Activated B cell treated with CpG ODN at 0.5 μM for 24 hours (primary cell): Measurements from ENCODE around the gene LAMA4. TPM values are rescaled to one million over a fixed set of nuclear protein-coding genes. Genes with fewer than 3 reads are reported as not detected.

Experiments used
- ATAC-seq: fragments of 200-7000 bp; cut with Tn5 transposase; one replicate; pipeline ENCODE4 v1.10.0; 2021; ENCODE audit warnings: low read depth, mild to moderate bottlenecking, moderate library complexity
- CTCF ChIA-PET: fragments of 350-600 bp; sonication (Branson Sonifier 250); formaldehyde crosslinking; loops from one replicate; lab custom pipeline; 2021; ENCODE audit warnings: antibody characterized with exemption; lab: Charles Lee
- POLR2A ChIA-PET: fragments of 350-600 bp; sonication (Branson Sonifier 250); formaldehyde crosslinking; loops from one replicate; lab custom pipeline; 2021; ENCODE audit warnings: antibody characterized with exemption; lab: Charles Lee
- DNase-seq: peaks from one replicate; pipeline ENCODE4 v3.0.0; 2022
- H3K27ac Mint-ChIP-seq: one replicate; pipeline ENCODE4 v1.8.0; 2020; ENCODE audit warnings: mixed read lengths
- H3K27me3 Mint-ChIP-seq: one replicate; pipeline ENCODE4 v1.8.0; 2021; ENCODE audit warnings: mixed read lengths
- H3K36me3 Mint-ChIP-seq: one replicate; pipeline ENCODE4 v1.8.0; 2021; ENCODE audit warnings: low read depth, mixed read lengths
- H3K4me1 Mint-ChIP-seq: one replicate; pipeline ENCODE4 v1.8.0; 2021; ENCODE audit warnings: mixed read lengths
- H3K4me3 Mint-ChIP-seq: one replicate; pipeline ENCODE4 v1.8.0; 2020; ENCODE audit warnings: mild to moderate bottlenecking, mixed read lengths
- H3K9me3 Mint-ChIP-seq: one replicate; pipeline ENCODE4 v1.8.0; 2020; ENCODE audit warnings: mixed read lengths
- intact Hi-C: fragments of 100-400 bp; cut with micrococcal nuclease; formaldehyde crosslinking; loops from one replicate; pipeline ENCODE4 v1.15.1; 2024
- total RNA-seq: library from RNA; stranded (reverse); gene quantifications from 2 replicates; pipeline ENCODE4 v1.2.3, GENCODE V29; 2022
- TF ChIP-seq, protein P1 (sequence below): fragments of 200-600 bp; IDR thresholded peaks from one replicate; pipeline ENCODE4 v1.8.0; 2022; ENCODE audit warnings: antibody characterized with exemption, mild to moderate bottlenecking

LAMA4 gene
- total RNA-seq, 1 donor from 2014 or later = not detected

DNA sequence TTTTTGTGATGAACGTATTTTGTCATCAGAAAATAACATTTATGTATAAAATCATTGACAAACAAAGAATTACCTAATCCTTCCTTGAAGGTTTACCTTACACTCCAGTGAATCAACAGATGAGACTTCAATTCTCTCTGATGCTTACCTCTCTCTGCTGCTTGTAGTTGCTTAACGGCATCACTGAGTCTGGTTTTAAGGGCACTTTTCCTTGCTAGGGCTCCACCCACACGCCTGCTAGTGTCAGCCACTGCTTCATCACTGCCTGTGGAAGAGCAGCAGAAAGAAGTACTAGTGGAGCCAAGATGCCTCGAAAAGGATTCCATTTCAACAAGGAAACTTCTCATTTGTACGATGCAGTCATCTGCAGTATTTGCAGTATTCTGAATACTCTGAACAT is 104.0 kb downstream of the LAMA4 start:
- DNase-seq (no peak), ATAC-seq (no peak)
- TF ChIP-seq, protein P1, sequence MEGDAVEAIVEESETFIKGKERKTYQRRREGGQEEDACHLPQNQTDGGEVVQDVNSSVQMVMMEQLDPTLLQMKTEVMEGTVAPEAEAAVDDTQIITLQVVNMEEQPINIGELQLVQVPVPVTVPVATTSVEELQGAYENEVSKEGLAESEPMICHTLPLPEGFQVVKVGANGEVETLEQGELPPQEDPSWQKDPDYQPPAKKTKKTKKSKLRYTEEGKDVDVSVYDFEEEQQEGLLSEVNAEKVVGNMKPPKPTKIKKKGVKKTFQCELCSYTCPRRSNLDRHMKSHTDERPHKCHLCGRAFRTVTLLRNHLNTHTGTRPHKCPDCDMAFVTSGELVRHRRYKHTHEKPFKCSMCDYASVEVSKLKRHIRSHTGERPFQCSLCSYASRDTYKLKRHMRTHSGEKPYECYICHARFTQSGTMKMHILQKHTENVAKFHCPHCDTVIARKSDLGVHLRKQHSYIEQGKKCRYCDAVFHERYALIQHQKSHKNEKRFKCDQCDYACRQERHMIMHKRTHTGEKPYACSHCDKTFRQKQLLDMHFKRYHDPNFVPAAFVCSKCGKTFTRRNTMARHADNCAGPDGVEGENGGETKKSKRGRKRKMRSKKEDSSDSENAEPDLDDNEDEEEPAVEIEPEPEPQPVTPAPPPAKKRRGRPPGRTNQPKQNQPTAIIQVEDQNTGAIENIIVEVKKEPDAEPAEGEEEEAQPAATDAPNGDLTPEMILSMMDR = no peak
- H3K27me3 Mint-ChIP-seq = peaks cover 1% of the 10 kb centered on the region
- no peak overlapping the region for H3K4me3 Mint-ChIP-seq
- ChIA-PET POLR2A (no interaction called here), CTCF (no interaction called here)
- H3K36me3 Mint-ChIP-seq = no peaks in the 10 kb centered on the region
- no peaks in the 10 kb centered on the region for H3K9me3 Mint-ChIP-seq
- intact Hi-C loops = no loop called here
- H3K27ac Mint-ChIP-seq = no peak overlapping the region
- peaks cover 8% of the 10 kb centered on the region for H3K4me1 Mint-ChIP-seq

DNA sequence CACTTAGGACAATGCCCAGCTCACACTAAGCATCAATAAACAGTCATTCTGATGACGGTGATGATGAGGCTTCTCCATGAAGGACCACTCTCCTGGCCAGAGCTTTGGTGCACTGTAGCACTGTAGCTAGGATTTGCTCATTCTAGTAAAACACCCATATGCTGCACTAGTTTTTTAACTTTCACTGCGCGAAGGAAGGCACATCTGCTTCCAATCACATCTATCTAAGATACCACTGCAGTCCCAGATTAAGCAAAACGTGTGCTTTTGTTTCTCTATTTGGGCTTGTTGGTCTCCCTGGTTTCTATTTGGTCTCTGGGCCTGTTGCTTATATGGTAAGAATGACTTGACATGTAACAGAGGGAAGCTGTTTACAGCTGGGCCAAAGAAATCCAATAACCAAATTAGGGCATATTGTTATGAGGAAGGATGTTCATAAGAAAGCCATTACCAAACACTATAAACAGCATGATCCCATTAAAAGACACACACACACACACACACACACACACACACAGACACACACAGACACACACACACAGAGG is 104.6 kb downstream of the LAMA4 start:
- peaks cover 1% of the 10 kb centered on the region for H3K27me3 Mint-ChIP-seq
- H3K9me3 Mint-ChIP-seq = no peaks in the 10 kb centered on the region
- ChIA-PET CTCF (no interaction called here), POLR2A (no interaction called here)
- no peaks in the 10 kb centered on the region for H3K36me3 Mint-ChIP-seq
- intact Hi-C loops = no loop called here
- DNase-seq (no peak), ATAC-seq (no peak)
- TF ChIP-seq, protein P1 = no peak
- H3K27ac Mint-ChIP-seq = no peak overlapping the region
- no peak overlapping the region for H3K4me3 Mint-ChIP-seq
- H3K4me1 Mint-ChIP-seq = peaks cover 8% of the 10 kb centered on the region

DNA sequence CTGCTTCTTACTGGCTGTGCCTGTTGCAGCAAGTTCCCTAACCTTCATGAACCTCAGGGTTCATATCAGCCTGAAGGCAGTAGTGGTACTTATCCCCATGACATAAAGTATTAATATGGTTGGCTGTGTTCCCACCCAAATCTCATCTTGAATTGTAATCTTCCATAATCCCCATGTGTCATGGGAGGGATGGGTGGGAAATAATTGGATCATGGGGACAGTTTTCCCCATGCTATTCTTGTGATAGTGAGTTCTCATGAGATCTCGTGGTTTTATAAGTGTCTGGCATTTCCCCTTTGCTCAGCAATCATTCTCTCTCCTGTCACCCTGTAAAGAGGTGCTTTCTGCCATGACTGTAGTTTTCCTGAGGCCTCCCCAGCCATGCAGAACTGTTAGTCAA is 105.1 kb downstream of the LAMA4 start:
- ChIA-PET POLR2A (no interaction called here), CTCF (no interaction called here)
- Mint-ChIP-seq H3K27ac (no peak overlapping the region), H3K4me3 (no peak overlapping the region), H3K27me3 (peaks cover 1% of the 10 kb centered on the region), H3K36me3 (no peaks in the 10 kb centered on the region), H3K4me1 (peaks cover 8% of the 10 kb centered on the region), H3K9me3 (no peaks in the 10 kb centered on the region)
- ATAC-seq (no peak), DNase-seq (no peak)
- TF ChIP-seq, protein P1 = no peak
- intact Hi-C loops = no loop called here

DNA sequence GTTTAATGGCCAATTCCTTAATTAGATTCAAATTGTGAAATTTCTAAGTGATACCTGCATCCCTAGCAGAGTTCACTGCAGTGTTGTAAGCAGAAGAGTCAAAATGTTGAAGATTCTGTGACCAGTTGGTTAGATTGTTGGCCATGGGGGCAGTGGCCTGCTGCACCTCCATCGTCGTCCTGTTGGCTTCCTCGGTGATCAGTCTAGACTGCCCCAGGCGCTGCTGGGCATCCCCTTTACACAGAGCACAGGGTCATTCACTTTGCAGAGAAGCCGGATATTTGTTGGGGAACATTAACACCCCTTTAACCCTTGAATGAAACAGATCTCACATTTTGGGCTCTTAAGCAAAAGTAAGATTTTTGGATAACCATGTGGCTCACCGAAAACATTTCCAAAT is 106.3 kb downstream of the LAMA4 start:
- no peak for DNase-seq
- CTCF ChIA-PET = no interaction called here
- peaks cover 8% of the 10 kb centered on the region for H3K4me1 Mint-ChIP-seq
- intact Hi-C loops = no loop called here
- TF ChIP-seq, protein P1 = no peak
- H3K4me3 Mint-ChIP-seq = no peak overlapping the region
- H3K27me3 Mint-ChIP-seq = peaks cover 1% of the 10 kb centered on the region
- no peaks in the 10 kb centered on the region for H3K36me3 Mint-ChIP-seq
- ATAC-seq = no peak
- no peak overlapping the region for H3K27ac Mint-ChIP-seq
- POLR2A ChIA-PET = no interaction called here
- H3K9me3 Mint-ChIP-seq = no peaks in the 10 kb centered on the region

DNA sequence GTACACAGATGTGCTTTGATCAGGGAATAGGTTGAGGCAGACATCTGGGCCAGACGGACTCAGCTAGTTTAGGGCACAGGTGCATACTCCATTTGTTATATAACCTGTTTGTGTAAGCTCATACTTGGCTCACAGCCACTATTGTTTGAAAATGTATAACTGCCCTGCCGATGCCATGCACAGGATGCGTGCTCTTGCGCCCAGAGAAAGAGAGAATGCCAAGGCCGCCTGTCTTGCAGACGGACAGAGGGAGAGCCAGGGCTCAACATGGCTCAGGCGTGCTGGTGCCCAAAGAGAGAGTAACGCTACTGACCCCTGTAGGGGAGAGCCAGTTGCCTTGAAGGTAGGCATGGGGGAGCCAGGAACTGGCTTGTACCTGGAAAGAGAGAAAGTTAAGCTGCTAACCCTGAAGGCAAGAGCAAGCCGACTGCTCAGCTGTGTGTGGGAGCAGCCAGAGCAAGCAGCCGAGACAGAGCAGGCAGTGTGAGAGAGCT is 109.2 kb downstream of the LAMA4 start:
- Mint-ChIP-seq H3K27me3 (peaks cover 2% of the 10 kb centered on the region), H3K4me1 (no peaks in the 10 kb centered on the region), H3K36me3 (no peaks in the 10 kb centered on the region), H3K9me3 (no peaks in the 10 kb centered on the region), H3K27ac (no peak overlapping the region), H3K4me3 (no peak overlapping the region)
- no peak for DNase-seq
- TF ChIP-seq, protein P1 = no peak
- intact Hi-C loops = no loop called here
- POLR2A ChIA-PET = no interaction called here
- no peak for ATAC-seq
- CTCF ChIA-PET = interaction anchor here (1.0 kb wide), 1 partner anchor 19 kb away, joined by 3 read pairs; no protein-coding TSS in a partner anchor
